Smooth muscle cell (in vitro differentiated cells): ENCODE measurements around the gene BEST2. TPM values are rescaled to one million over a fixed set of nuclear protein-coding genes. Genes with fewer than 3 reads are reported as not detected.

ENCODE experiments used
- DNase-seq: peaks from one replicate; lab custom pipeline; 2025; ENCODE audit not compliant: unreplicated experiment; lab: John Stamatoyannopoulos, UW
- H2AFZ ChIP-seq: fragments of 200-600 bp; sonication (generic); 2 replicates; pipeline ENCODE4 v1.6.0; 2016; ENCODE audit warnings: antibody characterized with exemption, low read depth, mild to moderate bottlenecking
- H3F3A ChIP-seq: fragments of 200-600 bp; sonication (generic); 2 replicates; pipeline ENCODE4 v1.6.0; 2017; ENCODE audit warnings: antibody characterized with exemption, low read depth
- H3K27ac ChIP-seq: fragments of 200-600 bp; sonication (generic); 2 replicates; pipeline ENCODE4 v1.5.1; 2016; ENCODE audit warnings: low read depth, mild to moderate bottlenecking
- H3K27me3 ChIP-seq: fragments of 200-600 bp; sonication (generic); 2 replicates; pipeline ENCODE4 v1.6.1; 2016; ENCODE audit warnings: low read depth, mild to moderate bottlenecking
- H3K36me3 ChIP-seq: fragments of 200-600 bp; sonication (generic); 2 replicates; pipeline ENCODE4 v1.5.1; 2016; ENCODE audit warnings: low read depth
- H3K4me1 ChIP-seq: fragments of 200-600 bp; sonication (generic); 2 replicates; pipeline ENCODE4 v1.5.1; 2016; ENCODE audit warnings: low read depth
- H3K4me2 ChIP-seq: fragments of 200-600 bp; sonication (generic); 2 replicates; pipeline ENCODE4 v1.6.0; 2016; ENCODE audit warnings: mild to moderate bottlenecking
- H3K4me3 ChIP-seq: fragments of 200-600 bp; sonication (generic); 2 replicates; pipeline ENCODE4 v1.5.1; 2016; ENCODE audit warnings: mild to moderate bottlenecking
- H3K79me2 ChIP-seq: fragments of 200-600 bp; sonication (generic); 2 replicates; pipeline ENCODE4 v1.6.0; 2016; ENCODE audit warnings: low read depth, mild to moderate bottlenecking
- H3K9ac ChIP-seq: fragments of 200-600 bp; sonication (generic); 2 replicates; pipeline ENCODE4 v1.6.0; 2016; ENCODE audit warnings: low read depth
- H3K9me3 ChIP-seq: fragments of 200-600 bp; sonication (generic); replicated peaks from 2 replicates; pipeline ENCODE4 v1.5.1; 2016; ENCODE audit warnings: low read depth
- H4K20me1 ChIP-seq: fragments of 200-600 bp; sonication (generic); 2 replicates; pipeline ENCODE4 v1.6.0; 2016; ENCODE audit warnings: low read depth
- WGBS: methylation state at CpG from one replicate; pipeline ENCODE4 v1.1.7; 2016; ENCODE audit warnings: low lambda C conversion rate; 5-methylcytosine and 5-hydroxymethylcytosine counted together
- polyA plus RNA-seq: library from polyadenylated mRNA; unstranded; fragments of >200 nt; fragmentation: Nextera tagmentation; extraction: Ambion mirVana; gene quantifications from 2 replicates; pipeline ENCODE4 v1.2.1, GENCODE V29; 2016
- total RNA-seq: library from RNA; depleted of rRNA; stranded (reverse); fragments of >200 nt; gene quantifications from 2 replicates; pipeline ENCODE4 v1.2.3, GENCODE V29; 2014
- TF ChIP-seq, protein P1 (sequence below): fragments of 200-600 bp; sonication (generic); IDR thresholded peaks from 2 replicates; pipeline ENCODE4 v1.5.1; 2017; ENCODE audit warnings: borderline replicate concordance, mild to moderate bottlenecking, antibody characterized with exemption; ENCODE audit not compliant: insufficient read depth, poor library complexity, severe bottlenecking

The BEST2 gene
- total and polyA plus RNA-seq, 2 experiments from 2014 or later = not detected

DNA sequence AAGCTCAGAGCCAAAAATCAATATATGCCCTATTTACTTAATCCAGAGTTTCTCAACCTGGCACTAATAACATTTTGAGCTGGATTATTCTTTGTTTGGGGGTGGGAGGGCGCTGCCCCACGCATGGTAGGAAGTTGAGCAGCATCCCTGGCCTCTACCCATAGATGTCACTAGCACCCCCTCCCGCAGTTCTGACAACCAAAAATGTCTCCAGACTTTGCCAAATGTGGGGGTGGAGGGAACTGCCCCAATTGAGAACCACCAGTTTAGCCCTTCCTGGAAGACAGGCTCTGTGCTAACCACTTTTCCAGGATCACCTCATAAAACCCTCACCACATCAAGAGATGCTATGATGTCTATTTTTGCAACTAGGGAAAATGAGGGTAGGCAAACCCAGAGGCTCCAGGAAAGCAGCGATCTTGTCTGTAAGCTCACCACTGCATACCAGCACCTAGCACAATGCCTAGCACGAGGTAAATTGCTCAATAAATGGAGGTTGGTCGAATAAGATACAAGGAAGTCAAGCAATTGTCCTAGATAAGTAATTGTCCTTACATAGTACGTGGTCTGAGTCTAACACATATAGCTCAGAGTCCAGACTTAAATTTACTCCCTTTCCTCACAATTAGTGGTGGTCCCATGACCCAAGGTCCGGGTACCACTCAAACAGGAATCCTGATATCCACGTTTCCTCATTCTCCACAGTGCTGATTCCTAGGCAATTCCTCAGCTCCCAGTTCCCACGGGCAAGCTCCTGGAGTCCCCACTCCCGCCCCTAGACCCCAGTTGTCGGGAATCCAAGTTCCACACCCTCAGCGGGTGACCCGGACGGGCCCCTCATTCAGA is 18.0 kb upstream of the BEST2 start:
- Histone ChIP-seq H3K36me3 (no peaks in the 10 kb centered on the region), H3K4me2 (peak overlapping the region; percentile 98), H3K4me3 (peak overlapping the region; percentile 92), H3K4me1 (peaks cover 16% of the 10 kb centered on the region), H3K27ac (peak overlapping the region; percentile 89), H3K27me3 (no peaks in the 10 kb centered on the region), H3K9ac (peak overlapping the region; percentile 98), H3F3A (peaks cover 11% of the 10 kb centered on the region), H4K20me1 (peaks cover 44% of the 10 kb centered on the region), H3K9me3 (no peaks in the 10 kb centered on the region), H2AFZ (peak overlapping the region; percentile 70), H3K79me2 (peaks cover 60% of the 10 kb centered on the region)
- WGBS = 2% methylated on average over 15 of the region's 15 CpGs
- DNase-seq = no peak
- TF ChIP-seq, protein P1, sequence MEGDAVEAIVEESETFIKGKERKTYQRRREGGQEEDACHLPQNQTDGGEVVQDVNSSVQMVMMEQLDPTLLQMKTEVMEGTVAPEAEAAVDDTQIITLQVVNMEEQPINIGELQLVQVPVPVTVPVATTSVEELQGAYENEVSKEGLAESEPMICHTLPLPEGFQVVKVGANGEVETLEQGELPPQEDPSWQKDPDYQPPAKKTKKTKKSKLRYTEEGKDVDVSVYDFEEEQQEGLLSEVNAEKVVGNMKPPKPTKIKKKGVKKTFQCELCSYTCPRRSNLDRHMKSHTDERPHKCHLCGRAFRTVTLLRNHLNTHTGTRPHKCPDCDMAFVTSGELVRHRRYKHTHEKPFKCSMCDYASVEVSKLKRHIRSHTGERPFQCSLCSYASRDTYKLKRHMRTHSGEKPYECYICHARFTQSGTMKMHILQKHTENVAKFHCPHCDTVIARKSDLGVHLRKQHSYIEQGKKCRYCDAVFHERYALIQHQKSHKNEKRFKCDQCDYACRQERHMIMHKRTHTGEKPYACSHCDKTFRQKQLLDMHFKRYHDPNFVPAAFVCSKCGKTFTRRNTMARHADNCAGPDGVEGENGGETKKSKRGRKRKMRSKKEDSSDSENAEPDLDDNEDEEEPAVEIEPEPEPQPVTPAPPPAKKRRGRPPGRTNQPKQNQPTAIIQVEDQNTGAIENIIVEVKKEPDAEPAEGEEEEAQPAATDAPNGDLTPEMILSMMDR = peak; percentile 15

DNA sequence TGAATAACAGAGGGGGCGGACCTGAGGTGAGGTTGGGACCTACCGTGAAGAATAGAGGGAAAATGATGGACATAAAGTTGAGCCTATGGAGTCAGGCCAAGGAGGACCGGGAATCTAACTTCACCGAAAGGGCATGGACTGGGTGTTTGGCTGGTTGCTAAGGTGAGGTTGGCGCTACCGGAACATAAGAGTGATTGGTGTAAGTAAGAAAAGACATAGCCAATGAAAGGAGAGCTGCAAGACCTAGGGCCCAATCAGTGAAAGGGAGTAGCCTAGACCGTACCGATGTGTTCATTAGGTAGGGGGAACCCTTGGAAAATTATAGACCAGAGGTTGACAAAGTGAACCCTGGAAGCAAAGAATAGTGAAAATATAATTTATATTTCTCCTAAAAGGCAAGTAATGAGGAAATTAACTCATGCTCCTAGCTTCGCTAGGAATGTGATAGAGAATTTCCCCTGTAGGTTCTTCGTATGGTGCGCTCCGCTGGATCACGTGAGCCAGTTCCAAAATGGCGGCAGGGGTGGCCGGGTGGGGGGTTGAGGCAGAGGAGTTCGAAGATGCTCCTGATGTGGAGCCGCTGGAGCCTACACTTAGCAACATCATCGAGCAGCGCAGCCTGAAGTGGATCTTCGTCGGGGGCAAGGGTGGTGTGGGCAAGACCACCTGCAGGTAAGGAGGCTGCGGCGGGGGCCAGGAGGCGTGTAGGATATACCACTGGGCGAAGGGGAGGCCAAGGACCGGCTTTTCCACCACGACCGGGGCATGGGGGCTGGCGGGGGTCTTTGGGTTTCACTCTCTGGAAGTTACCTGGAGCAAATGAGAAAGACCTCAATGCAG is 14.4 kb upstream of the BEST2 start, which contains the start of gene GET3:
Gene GET3, plus strand, starts transcription at position 503 of the 840 bp plus-strand sequence. Its CDS starts 9 bp downstream, at position 512.
- Histone ChIP-seq H3K9me3 (no peaks in the 10 kb centered on the region), H3K9ac (peak within 1 kb of the TSS; percentile 99), H4K20me1 (peaks cover 19% of the 10 kb centered on the region), H3K4me3 (peak within 1 kb of the TSS; percentile 76), H3K4me1 (peaks cover 15% of the 10 kb centered on the region), H3K36me3 (no peaks in the 10 kb centered on the region), H3F3A (peaks cover 11% of the 10 kb centered on the region), H3K27me3 (no peaks in the 10 kb centered on the region), H3K27ac (peak within 1 kb of the TSS; percentile 99), H3K79me2 (peaks cover 37% of the 10 kb centered on the region), H2AFZ (peak within 1 kb of the TSS; percentile 89), H3K4me2 (peak within 1 kb of the TSS; percentile 87)
- TF ChIP-seq, protein P1 = no peak
- 1% methylated on average over 29 of the region's 29 CpGs for WGBS
- DNase-seq = peak; percentile 56

DNA sequence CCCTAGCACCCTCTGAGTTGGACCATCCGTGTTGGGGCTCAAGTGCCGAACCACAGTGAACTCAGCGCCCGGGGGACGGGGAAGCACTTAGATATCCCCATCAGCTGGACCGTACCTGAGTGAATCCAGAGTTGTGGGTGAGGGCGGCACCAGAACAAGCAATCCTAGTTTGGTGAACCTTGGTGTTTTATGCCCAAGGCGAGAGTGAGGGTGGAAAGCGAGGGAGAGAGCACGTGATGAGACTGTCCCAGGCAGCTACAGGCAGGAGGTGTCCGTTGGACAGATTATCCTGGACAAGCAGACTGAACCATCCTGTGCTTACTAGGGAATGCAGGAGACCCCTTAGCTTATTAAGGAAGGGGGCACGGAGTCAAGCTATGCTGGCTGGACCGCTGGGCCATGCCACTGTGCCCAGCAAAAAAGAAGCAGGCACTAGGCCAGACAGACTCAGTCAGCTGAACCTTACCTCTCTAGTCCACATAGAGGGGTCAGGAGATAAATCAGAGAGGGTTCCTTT is 13.7 kb upstream of the BEST2 start:
- peak overlapping the region; percentile 99 for H3K9ac ChIP-seq
- 26% methylated on average over 13 of the region's 13 CpGs for WGBS
- DNase-seq = no peak
- H3K79me2 ChIP-seq = peaks cover 30% of the 10 kb centered on the region
- H3K4me2 ChIP-seq = peak overlapping the region; percentile 87
- no peaks in the 10 kb centered on the region for H3K27me3 ChIP-seq
- H3K9me3 ChIP-seq = no peaks in the 10 kb centered on the region
- H3F3A ChIP-seq = peaks cover 11% of the 10 kb centered on the region
- TF ChIP-seq, protein P1 = no peak
- no peaks in the 10 kb centered on the region for H3K36me3 ChIP-seq
- peak overlapping the region; percentile 76 for H3K4me3 ChIP-seq
- H2AFZ ChIP-seq = peak overlapping the region; percentile 89
- peaks cover 8% of the 10 kb centered on the region for H3K4me1 ChIP-seq
- H4K20me1 ChIP-seq = peaks cover 12% of the 10 kb centered on the region
- peak overlapping the region; percentile 99 for H3K27ac ChIP-seq
